SK-N-SH treated with all-trans-retinoic acid at 6 μM for 48 hours (cell line): ENCODE measurements around the gene PDE6A.

Experiments used
- ATAC-seq: fragments of 200-7000 bp; cut with Tn5 transposase; 3 replicates; pipeline ENCODE4 v1.9.1; 2020; ENCODE audit warnings: mild to moderate bottlenecking, moderate library complexity
- ARNTL ChIP-seq: fragments of 450-650 bp; formaldehyde crosslinking; IDR thresholded peaks from 2 replicates; pipeline ENCODE4 v1.5.0; 2020; ENCODE audit warnings: low read depth, mild to moderate bottlenecking, moderate library complexity, borderline replicate concordance
- OSR1 ChIP-seq: fragments of 250-450 bp; sonication (Bioruptor Pico); IDR thresholded peaks from 2 replicates; pipeline ENCODE4 v1.8.0; 2022; ENCODE audit warnings: moderate library complexity, mild to moderate bottlenecking, inconsistent platforms
- POU6F1 ChIP-seq: fragments of 250-450 bp; sonication (Bioruptor Pico); IDR thresholded peaks from 2 replicates; pipeline ENCODE4 v1.8.0; 2021; ENCODE audit warnings: low read depth, mild to moderate bottlenecking, moderate library complexity, borderline replicate concordance
- SNAI2 ChIP-seq: fragments of 250-450 bp; sonication (Bioruptor Pico); IDR thresholded peaks from 2 replicates; pipeline ENCODE4 v1.5.0; 2020; ENCODE audit warnings: mild to moderate bottlenecking, moderate library complexity
- ZFP3 ChIP-seq: fragments of 250-450 bp; sonication (Bioruptor Pico); IDR thresholded peaks from 2 replicates; pipeline ENCODE4 v1.5.0; 2020; ENCODE audit warnings: mild to moderate bottlenecking, moderate library complexity
- ZFP30 ChIP-seq: fragments of 450-650 bp; formaldehyde crosslinking; IDR thresholded peaks from 2 replicates; pipeline ENCODE4 v1.5.0; 2022; ENCODE audit warnings: mild to moderate bottlenecking, moderate library complexity
- ZNF70 ChIP-seq: fragments of 450-650 bp; formaldehyde crosslinking; IDR thresholded peaks from 2 replicates; pipeline ENCODE4 v1.5.0; 2020; ENCODE audit warnings: mild to moderate bottlenecking, moderate library complexity
- TF ChIP-seq, protein P1 (sequence below): fragments of 250-450 bp; sonication (Bioruptor Pico); IDR thresholded peaks from 2 replicates; pipeline ENCODE4 v1.5.0; 2020; ENCODE audit warnings: mild to moderate bottlenecking, moderate library complexity
- TF ChIP-seq, protein P2 (sequence below): fragments of 250-450 bp; sonication (Bioruptor Pico); IDR thresholded peaks from 2 replicates; pipeline ENCODE4 v1.5.1; 2020; ENCODE audit warnings: low read depth, mild to moderate bottlenecking, moderate library complexity

PDE6A gene

GRCh38 chr5:149808264-149808982 lies 136.2 kb downstream of the PDE6A start:
- TF ChIP-seq OSR1 (CRISPR knock-in tag) (no peak), ZNF70 (CRISPR knock-in tag) (no peak), ZFP3 (no peak), ARNTL (CRISPR knock-in tag) (no peak), POU6F1 (no peak), ZFP30 (CRISPR knock-in tag) (no peak), SNAI2 (CRISPR knock-in tag) (no peak)
- TF ChIP-seq, protein P1, sequence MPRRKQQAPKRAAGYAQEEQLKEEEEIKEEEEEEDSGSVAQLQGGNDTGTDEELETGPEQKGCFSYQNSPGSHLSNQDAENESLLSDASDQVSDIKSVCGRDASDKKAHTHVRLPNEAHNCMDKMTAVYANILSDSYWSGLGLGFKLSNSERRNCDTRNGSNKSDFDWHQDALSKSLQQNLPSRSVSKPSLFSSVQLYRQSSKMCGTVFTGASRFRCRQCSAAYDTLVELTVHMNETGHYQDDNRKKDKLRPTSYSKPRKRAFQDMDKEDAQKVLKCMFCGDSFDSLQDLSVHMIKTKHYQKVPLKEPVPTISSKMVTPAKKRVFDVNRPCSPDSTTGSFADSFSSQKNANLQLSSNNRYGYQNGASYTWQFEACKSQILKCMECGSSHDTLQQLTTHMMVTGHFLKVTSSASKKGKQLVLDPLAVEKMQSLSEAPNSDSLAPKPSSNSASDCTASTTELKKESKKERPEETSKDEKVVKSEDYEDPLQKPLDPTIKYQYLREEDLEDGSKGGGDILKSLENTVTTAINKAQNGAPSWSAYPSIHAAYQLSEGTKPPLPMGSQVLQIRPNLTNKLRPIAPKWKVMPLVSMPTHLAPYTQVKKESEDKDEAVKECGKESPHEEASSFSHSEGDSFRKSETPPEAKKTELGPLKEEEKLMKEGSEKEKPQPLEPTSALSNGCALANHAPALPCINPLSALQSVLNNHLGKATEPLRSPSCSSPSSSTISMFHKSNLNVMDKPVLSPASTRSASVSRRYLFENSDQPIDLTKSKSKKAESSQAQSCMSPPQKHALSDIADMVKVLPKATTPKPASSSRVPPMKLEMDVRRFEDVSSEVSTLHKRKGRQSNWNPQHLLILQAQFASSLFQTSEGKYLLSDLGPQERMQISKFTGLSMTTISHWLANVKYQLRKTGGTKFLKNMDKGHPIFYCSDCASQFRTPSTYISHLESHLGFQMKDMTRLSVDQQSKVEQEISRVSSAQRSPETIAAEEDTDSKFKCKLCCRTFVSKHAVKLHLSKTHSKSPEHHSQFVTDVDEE (CRISPR knock-in tag), result no peak
- TF ChIP-seq, protein P2, sequence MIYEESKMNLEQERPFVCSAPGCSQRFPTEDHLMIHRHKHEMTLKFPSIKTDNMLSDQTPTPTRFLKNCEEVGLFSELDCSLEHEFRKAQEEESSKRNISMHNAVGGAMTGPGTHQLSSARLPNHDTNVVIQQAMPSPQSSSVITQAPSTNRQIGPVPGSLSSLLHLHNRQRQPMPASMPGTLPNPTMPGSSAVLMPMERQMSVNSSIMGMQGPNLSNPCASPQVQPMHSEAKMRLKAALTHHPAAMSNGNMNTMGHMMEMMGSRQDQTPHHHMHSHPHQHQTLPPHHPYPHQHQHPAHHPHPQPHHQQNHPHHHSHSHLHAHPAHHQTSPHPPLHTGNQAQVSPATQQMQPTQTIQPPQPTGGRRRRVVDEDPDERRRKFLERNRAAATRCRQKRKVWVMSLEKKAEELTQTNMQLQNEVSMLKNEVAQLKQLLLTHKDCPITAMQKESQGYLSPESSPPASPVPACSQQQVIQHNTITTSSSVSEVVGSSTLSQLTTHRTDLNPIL (CRISPR knock-in tag), result no peak
- ATAC-seq, result no peak
